MM.1S (cell line): ENCODE results near the gene XPC.

ENCODE experiments used
- DNase-seq: peaks from one replicate; pipeline ENCODE4 v3.0.0-alpha.2; 2015
- H2AFZ ChIP-seq: fragments of 300-600 bp; sonication (generic); 2 replicates; pipeline ENCODE4 v1.6.0; 2016; ENCODE audit warnings: antibody characterized with exemption, low read length
- H3F3A ChIP-seq: fragments of 300-600 bp; sonication (generic); 2 replicates; pipeline ENCODE4 v1.6.1; 2016; ENCODE audit warnings: mild to moderate bottlenecking, antibody characterized with exemption, low read length, moderate library complexity, mixed read lengths; ENCODE audit not compliant: insufficient read depth
- H3K27ac ChIP-seq: fragments of 300-600 bp; sonication (generic); 2 replicates; pipeline ENCODE4 v1.5.1; 2016; ENCODE audit warnings: mild to moderate bottlenecking, low read length
- H3K27me3 ChIP-seq: fragments of 300-600 bp; sonication (generic); replicated peaks from 2 replicates; pipeline ENCODE4 v1.6.0; 2016; ENCODE audit warnings: low read length; ENCODE audit not compliant: insufficient read depth
- H3K36me3 ChIP-seq: fragments of 300-600 bp; sonication (generic); replicated peaks from 2 replicates; pipeline ENCODE4 v1.6.1; 2016; ENCODE audit warnings: mild to moderate bottlenecking, low read length, mixed read lengths; ENCODE audit not compliant: insufficient read depth
- H3K4me1 ChIP-seq: fragments of 300-600 bp; sonication (generic); 2 replicates; pipeline ENCODE4 v1.6.1; 2016; ENCODE audit warnings: low read length, mixed read lengths
- H3K4me2 ChIP-seq: fragments of 300-600 bp; sonication (generic); 2 replicates; pipeline ENCODE4 v1.6.0; 2016; ENCODE audit warnings: low read depth, low read length
- H3K4me3 ChIP-seq: fragments of 300-600 bp; sonication (generic); 2 replicates; pipeline ENCODE4 v1.5.1; 2016; ENCODE audit warnings: low read length, mixed read lengths
- H3K79me2 ChIP-seq: fragments of 300-600 bp; sonication (generic); 2 replicates; pipeline ENCODE4 v1.6.1; 2016; ENCODE audit warnings: mixed run types, low read length, mixed read lengths
- H3K9ac ChIP-seq: fragments of 300-600 bp; sonication (generic); 2 replicates; pipeline ENCODE4 v1.6.1; 2016; ENCODE audit warnings: low read length, mixed read lengths
- H3K9me2 ChIP-seq: fragments of 300-600 bp; sonication (generic); replicated peaks from 2 replicates; pipeline ENCODE4 v1.6.1; 2016; ENCODE audit warnings: mild to moderate bottlenecking, low read length, mixed read lengths; ENCODE audit not compliant: insufficient read depth
- H3K9me3 ChIP-seq: fragments of 300-600 bp; sonication (generic); replicated peaks from 2 replicates; pipeline ENCODE4 v1.6.1; 2016; ENCODE audit warnings: mild to moderate bottlenecking, low read length, mixed read lengths; ENCODE audit not compliant: insufficient read depth
- H4K20me1 ChIP-seq: fragments of 300-600 bp; sonication (generic); 2 replicates; pipeline ENCODE4 v1.6.1; 2016; ENCODE audit warnings: mild to moderate bottlenecking, low read length, moderate library complexity, mixed read lengths; ENCODE audit not compliant: insufficient read depth
- EZH2 ChIP-seq: fragments of 300-600 bp; sonication (generic); optimal IDR thresholded peaks from 2 replicates; pipeline ENCODE3; 2017; ENCODE audit warnings: low read depth, mild to moderate bottlenecking, antibody characterized with exemption, low read length, mixed read lengths
- EZH2phosphoT487 ChIP-seq: fragments of 300-600 bp; sonication (generic); IDR thresholded peaks from 2 replicates; pipeline ENCODE4 v1.6.1; 2018; ENCODE audit warnings: antibody characterized with exemption, low read length
- TF ChIP-seq, protein P1 (sequence below): fragments of 300-600 bp; sonication (generic); IDR thresholded peaks from 2 replicates; pipeline ENCODE4 v1.5.1; 2016; ENCODE audit warnings: antibody characterized with exemption, low read length, mixed read lengths

The XPC gene

DNA sequence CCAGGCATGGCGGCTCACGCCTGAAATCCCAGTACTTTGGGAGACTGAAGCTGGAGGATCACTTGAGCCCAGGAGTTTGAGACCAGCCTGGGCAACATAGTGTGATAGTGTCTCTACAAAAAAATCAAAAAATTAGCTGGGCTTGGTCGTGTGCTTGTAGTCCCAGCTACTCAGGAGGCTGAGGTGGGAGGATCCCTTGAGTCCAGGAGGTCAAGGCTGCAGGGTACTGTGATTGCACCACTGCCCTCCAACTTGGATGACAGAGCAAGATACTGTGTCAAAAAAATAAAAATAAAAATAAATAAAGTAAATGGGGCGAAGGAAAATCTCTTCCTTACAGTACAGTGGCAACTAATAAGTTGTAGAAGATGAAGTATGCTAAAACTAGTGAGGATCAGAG lies 29.8 kb upstream of the XPC start:
- DNase-seq: no peak
- Histone ChIP-seq H3K9ac (no peak overlapping the region), H3K9me2 (no peaks in the 10 kb centered on the region), H3K27me3 (no peaks in the 10 kb centered on the region), H4K20me1 (no peaks in the 10 kb centered on the region), H3K79me2 (no peaks in the 10 kb centered on the region), H3K4me1 (no peaks in the 10 kb centered on the region), H3K4me3 (no peak overlapping the region), H3K36me3 (no peaks in the 10 kb centered on the region), H3K9me3 (no peaks in the 10 kb centered on the region), H3K4me2 (no peak overlapping the region), H2AFZ (no peak overlapping the region), H3K27ac (no peak overlapping the region), H3F3A (no peaks in the 10 kb centered on the region)
- TF ChIP-seq EZH2 (no peak), EZH2phosphoT487 (no peak)
- TF ChIP-seq, protein P1, sequence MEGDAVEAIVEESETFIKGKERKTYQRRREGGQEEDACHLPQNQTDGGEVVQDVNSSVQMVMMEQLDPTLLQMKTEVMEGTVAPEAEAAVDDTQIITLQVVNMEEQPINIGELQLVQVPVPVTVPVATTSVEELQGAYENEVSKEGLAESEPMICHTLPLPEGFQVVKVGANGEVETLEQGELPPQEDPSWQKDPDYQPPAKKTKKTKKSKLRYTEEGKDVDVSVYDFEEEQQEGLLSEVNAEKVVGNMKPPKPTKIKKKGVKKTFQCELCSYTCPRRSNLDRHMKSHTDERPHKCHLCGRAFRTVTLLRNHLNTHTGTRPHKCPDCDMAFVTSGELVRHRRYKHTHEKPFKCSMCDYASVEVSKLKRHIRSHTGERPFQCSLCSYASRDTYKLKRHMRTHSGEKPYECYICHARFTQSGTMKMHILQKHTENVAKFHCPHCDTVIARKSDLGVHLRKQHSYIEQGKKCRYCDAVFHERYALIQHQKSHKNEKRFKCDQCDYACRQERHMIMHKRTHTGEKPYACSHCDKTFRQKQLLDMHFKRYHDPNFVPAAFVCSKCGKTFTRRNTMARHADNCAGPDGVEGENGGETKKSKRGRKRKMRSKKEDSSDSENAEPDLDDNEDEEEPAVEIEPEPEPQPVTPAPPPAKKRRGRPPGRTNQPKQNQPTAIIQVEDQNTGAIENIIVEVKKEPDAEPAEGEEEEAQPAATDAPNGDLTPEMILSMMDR: no peak

DNA sequence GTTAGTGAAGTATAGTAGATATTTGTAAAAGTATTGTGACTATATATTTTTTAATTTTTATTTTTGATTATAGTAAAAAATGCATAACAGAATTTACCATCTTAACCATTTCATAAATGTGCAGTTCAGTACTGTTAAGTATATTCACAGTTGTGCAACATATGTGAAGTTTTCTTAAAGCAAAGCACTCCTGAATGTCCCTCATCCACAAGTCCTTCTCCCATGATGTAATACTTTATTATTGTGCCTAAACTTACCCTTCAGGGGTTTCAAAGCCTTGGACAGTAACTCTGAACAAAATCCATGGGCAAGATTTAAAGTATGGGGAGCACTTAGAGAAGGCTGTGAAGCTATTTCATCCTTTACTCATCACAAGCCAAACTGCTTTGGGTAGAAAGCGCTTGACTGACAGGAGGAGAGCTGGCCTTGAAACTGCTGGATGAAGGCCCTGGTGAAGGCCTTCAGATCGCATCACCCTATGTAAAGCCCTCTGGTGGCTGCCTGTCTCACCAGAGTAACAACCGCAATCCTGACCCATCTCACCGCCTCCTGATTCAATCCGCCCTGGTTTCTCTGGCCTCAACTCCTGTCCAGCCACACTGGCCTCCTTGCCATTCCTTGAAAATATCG lies 28.3 kb upstream of the XPC start:
- no peaks in the 10 kb centered on the region for H3F3A ChIP-seq
- no peak overlapping the region for H2AFZ ChIP-seq
- no peaks in the 10 kb centered on the region for H3K9me2 ChIP-seq
- H3K27ac ChIP-seq: no peak overlapping the region
- H3K9me3 ChIP-seq: no peaks in the 10 kb centered on the region
- DNase-seq: no peak
- H4K20me1 ChIP-seq: no peaks in the 10 kb centered on the region
- H3K36me3 ChIP-seq: no peaks in the 10 kb centered on the region
- no peak overlapping the region for H3K9ac ChIP-seq
- H3K79me2 ChIP-seq: no peaks in the 10 kb centered on the region
- H3K4me2 ChIP-seq: no peak overlapping the region
- TF ChIP-seq EZH2phosphoT487: no peak
- TF ChIP-seq, protein P1: no peak
- TF ChIP-seq EZH2: no peak
- no peaks in the 10 kb centered on the region for H3K4me1 ChIP-seq
- no peaks in the 10 kb centered on the region for H3K27me3 ChIP-seq
- no peak overlapping the region for H3K4me3 ChIP-seq

DNA sequence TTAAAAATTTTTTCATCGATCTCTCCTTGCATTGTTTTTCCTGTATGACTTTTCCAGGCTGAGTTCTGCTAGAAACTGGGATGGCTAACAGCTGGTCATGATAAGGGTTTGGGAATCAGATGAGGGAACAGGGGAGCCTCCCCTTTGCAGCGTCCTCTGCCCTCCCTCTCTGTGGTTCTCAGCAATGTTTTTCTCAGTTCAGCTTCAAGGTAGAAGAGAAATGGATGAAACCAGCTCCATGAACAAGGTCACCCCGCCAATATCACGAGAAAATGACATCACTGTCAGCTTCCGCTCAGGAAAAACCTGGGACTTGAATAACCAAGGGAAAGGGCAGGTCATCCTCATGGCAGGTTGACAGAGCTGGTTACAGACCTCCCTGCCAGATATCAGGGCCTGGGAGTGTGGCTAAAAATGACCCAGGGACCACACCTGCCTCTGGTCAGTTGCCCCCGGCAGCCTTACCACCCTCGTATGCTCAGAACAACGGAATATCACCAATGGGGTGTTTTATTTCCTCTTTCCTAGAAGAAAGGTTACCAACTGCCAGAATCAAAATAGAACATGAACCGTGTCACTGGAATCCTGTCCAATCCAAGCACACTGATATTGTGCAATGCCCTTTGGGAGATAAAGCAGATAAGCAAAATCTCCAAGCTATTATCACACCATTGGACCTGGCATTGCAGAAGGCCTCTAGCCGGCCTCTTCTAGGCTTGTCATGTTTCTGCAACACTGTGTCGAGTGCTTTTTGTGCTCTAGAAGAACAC lies 26.3 kb upstream of the XPC start:
- no peak for TF ChIP-seq EZH2
- TF ChIP-seq, protein P1: no peak
- TF ChIP-seq EZH2phosphoT487: no peak
- H3K4me3 ChIP-seq: no peak overlapping the region
- H3K9ac ChIP-seq: no peak overlapping the region

More for the DNA sequence above, 26.3 kb upstream of the XPC start:
- no peak for DNase-seq
- no peaks in the 10 kb centered on the region for H3K9me2 ChIP-seq
- no peaks in the 10 kb centered on the region for H3K9me3 ChIP-seq
- H3K27ac ChIP-seq: no peak overlapping the region
- no peaks in the 10 kb centered on the region for H3K4me1 ChIP-seq
- no peaks in the 10 kb centered on the region for H3K36me3 ChIP-seq
- no peaks in the 10 kb centered on the region for H3F3A ChIP-seq
- H3K27me3 ChIP-seq: no peaks in the 10 kb centered on the region
- H2AFZ ChIP-seq: no peak overlapping the region
- H3K4me2 ChIP-seq: no peak overlapping the region
- no peaks in the 10 kb centered on the region for H4K20me1 ChIP-seq
- no peaks in the 10 kb centered on the region for H3K79me2 ChIP-seq
